Measurements from ENCODE around the gene KLF6.

KLF6 gene

DNA sequence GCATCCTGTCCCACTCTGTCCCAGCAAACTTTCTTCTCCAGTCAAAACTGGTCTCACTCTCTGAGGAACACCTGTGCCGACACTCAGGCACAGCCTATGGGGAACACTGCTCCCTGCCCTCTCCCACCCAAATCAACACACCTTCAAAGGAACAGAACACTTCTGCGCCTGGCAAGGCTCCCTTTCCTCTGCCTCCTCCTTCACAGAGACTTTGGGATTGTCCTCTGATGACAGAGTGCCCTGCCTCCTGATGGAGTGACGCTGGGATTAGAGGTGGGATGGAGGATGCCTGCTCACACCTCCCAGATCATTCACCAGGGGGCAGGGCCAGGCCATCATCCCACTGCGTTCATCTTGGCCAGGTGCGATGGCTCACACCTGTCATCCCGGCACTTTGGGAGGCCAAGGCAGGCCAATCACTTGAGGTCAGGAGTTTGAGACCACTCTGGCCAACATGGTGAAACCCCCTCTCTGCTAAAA, 26.5 kb downstream of the KLF6 start:
- DNase-seq (ENCODE audit: extremely low read depth in 1 of 2, low read depth in 1 of 2), result no peak

DNA sequence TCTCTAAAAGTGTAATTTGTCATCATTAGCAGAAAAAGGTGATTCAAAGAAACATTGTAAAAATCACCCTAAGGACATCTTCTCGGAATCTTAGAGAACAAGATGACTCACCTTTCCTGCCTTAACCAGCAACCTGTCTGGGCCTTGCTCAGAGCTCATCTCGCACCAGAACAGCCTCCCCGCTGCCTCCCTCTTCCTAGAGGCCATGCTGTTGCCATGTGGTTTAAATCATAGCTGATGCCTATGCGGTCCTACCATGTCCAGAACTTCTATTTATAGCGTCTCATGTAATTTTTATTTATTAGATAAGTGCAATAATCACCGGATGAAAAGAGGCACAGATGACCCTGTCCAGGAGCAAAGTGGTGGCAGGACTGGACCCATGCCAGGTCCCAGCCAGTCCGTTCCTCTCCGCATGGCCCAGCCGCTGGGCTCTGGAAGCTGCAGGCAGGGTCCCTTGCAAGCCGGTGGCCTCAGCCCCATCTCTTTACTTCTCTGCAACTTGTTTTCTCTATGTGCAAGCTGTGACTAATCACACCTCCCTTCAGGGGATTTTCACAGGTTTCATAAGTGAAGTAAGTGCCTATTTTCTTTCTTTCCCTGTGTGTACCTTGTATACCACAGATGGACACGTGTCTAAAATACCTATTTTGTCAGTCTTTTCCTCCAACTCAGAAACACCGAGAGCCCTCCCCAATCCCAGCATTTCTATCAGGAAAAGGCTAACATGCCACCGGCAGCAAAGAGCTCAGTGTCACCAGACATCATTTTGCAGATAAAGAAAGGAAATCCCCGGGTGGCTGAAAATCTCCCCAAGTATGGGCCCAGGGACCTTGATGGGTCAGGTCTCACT, 27.1 kb downstream of the KLF6 start:
- no peak for DNase-seq (ENCODE audit: extremely low read depth in 1 of 2, low read depth in 1 of 2)

DNA sequence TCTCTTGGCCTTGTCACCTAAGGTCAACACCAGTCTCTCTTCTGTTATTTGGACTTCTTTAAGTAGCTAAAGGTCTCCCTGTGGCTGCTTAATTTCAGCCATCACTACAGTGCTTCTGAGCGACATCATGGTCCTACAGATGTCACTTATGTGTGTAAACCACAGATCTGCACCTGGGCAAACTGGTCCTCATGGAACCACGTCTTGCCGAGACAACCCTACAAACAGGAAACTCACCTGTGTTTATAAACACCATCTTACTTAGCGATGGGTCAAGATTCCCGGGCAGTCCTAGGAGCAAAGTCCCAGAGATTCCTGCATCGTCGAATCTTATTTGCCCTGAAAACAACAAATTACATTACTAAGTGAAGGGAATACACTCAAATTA, 27.8 kb downstream of the KLF6 start:
- DNase-seq (ENCODE audit: extremely low read depth in 1 of 2, low read depth in 1 of 2), result no peak

DNA sequence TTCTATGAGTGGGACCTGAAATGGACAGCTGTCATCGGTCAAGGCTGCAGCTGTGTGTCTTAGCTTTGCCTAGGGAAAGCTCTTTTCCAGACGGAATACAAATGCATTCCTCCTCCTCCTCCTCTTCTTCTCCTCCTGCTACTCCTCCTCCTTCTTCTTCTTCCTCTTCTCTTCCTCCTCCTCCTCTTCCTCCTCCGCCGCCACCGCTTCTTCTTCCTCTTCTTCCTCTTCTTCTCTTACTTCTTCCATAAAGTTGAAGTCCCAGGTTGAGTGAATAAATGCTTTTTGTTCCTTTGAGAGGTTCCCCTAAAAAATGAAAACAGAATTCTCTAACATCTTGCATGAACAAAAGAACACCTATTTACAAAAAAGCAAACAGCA, 28.7 kb downstream of the KLF6 start:
- DNase-seq (ENCODE audit: extremely low read depth in 1 of 2, low read depth in 1 of 2), result no peak

DNA sequence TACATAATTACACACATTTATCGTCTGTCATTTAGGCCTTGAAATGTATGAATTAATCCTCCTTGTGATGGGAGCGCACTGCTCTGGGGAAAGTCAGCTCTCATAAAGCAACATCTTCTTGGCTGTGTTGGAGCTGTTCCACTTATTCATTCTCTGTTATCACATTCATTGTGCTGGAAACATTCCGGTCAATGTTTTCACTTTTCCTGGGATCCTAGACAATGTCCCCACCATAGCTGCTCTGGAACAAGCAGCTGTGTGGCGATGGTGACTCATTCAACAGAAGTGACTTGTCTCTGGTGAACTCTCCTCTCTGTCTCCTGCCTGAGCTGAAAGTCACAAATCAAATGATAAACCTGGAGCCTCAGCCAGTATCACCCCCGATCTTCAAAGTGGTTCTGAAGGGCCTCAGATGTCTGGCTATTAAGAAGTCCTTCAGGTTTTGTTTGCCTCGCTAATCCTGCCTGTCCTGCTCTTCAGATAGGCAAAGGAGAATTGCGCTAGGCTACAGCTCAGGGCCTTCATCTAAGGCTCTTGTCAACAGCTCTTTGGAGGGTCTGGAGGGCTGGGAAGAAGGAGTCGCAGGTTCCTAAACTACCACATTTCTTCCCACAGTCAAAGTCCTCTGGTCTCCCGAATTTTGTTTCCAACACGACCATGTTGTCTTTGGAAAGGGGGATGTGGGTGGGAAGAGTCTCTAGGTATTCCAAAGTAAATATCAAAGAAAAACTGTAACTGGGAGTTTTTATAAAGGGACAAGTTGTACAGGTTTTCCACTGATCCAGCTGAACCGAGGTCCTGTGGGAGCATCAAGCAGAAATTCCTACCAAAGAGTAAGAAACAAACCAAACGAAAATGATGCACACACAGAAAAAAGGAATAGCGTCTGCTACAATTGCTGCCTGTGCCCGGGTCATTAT, 29.3 kb downstream of the KLF6 start:
- no peak for DNase-seq (ENCODE audit: extremely low read depth in 1 of 2, low read depth in 1 of 2)

DNA sequence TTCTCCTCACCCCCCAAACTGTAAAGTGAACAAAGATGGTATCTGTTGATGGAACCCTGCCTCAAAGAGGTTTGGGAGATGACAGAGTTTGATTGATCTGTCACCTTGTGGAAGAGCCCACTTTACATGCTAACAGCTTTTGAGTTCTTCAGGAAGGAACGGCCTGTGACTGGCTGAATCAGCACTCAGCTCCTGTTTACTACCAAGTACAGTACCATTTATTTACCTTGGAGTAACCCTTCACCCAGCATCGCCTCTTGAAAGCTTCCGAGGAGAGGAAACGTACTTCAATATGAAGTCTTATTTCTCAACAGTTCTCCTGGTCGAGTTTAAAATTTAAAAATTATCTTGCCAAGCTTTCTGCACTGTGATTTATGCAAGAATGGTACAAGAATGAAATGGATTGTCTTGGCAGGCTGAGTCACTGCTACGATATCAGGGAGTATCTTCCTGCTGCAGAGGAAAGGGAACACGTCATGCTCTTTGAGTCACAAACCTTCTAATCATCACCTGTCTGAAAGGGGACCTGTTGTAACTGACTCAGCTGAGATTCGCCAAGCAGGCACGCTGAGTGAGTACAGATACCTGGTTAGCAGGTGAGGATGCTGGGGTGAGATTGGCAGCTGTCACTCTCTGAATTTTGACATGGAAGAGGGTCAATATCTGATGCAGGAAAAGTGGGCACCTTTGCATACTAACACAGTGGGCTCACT, 30.1 kb downstream of the KLF6 start:
- no peak for DNase-seq (ENCODE audit: extremely low read depth in 1 of 2, low read depth in 1 of 2)

DNA sequence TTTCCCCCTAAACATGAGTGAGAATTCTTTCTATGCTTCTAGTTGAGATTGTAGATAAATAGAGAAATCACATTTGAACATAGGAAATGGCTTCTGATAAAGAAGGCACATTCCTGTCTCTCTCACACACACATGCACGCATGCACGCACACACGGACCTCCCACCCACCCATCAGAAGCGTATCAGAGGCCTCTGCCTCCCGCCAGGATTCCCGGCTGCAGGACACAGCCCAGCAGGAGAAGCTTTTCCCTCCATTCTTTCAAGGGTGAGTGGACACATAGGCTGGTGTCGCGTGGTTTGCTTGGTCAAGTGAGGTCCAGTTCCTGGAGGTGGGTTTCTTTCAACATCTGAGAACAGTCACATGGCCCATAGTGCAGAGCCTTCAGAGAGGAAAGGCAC, 34.2 kb downstream of the KLF6 start:
- no peak for DNase-seq (ENCODE audit: extremely low read depth in 1 of 2, low read depth in 1 of 2)

DNA sequence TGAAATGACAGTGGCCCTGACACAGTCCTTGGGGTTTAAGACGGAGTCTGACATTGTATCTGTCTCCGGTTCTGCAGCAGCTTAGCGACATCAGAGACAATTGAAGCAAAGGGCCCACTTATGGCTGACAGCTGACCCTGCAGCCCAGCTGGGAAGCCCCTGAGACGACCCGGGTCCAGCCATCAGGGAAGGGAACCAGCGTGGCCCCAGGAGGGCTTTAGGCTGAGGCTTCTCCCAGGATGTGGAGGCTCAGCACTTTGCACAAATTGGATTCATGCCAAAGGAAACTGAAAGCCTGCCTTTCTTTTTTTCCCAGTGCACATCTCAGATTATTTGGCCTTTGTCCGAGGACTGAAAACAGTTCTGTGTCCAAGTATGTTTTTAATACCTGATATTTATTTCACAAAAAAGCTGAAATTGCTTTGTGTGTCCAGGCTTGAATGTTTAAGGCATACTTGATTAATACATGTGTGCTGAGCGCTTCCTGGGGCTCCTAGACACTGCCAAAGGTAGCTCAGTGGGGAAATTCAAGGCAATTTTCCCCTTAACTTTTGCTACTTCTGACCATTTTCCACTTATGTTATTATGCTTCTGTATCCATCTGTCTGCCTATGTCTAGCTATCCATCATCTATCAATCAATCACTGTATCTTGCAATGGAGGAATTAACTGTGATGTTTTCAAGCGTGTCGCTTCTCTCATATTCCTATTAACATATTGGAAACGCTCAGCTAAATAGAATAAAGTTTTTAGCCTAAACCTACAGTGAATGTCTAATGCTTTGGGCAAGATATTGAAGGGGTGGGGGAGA, 34.8 kb downstream of the KLF6 start:
- no peak for DNase-seq (ENCODE audit: extremely low read depth in 1 of 2, low read depth in 1 of 2)

DNA sequence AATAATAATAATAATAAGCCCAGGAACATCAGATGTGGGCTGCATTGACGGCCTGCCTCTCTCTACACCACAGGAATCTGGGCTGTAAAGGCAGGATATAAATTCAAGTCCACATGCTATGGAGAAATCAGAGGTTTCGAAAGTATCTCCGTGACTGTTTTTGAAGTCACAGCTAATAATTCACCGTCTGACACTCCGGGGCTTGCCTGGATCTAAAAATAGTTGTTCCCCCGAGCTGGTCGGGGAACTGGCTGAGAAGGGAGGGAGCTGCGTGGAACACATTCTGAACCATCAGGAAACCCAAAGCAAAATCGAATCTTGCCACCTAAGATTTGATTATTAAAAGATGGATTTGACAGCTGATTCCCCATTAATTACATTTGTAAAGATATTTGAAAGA, 35.4 kb downstream of the KLF6 start:
- DNase-seq (ENCODE audit: extremely low read depth in 1 of 2, low read depth in 1 of 2), result no peak

DNA sequence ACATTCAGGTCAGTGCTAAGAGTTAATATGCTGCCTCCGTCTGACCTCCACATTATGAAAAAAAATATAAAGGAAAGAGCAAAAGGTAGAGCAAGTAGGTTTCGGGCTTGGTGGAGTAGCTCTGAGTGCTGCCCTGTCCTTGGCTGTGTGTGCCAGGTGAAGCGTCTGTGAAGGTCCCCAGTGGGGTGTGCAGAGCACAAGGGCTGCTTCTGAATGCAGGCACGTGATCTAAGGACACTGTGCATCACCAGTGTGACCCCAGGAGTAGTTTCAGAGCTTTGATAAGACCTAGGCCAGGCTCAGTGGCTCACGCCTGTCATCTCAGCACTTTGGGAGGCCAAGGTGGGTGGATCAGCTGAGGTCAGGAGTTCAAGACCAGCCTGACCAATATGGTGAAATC, 36.0 kb downstream of the KLF6 start:
- DNase-seq (ENCODE audit: extremely low read depth in 1 of 2, low read depth in 1 of 2), result no peak

DNA sequence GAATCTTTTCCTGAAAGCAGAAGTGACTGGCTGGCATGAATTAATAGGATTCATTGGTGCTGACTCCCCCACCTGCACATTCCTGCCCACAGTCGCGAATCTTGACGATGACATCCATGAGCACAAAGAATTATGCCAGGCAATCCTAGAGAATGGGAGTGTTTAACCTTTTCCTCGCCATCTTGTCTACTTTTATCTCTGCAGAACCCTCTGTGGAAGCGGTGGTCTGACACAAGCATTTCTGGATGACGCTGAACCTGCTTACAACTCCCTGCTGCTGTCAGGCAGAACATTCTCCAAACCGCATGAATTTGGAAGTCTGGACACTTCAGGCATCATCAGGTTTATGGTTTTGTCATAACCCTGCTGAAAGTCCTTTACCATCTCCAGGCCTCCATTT, 36.5 kb downstream of the KLF6 start:
- DNase-seq (ENCODE audit: extremely low read depth in 1 of 2, low read depth in 1 of 2), result no peak

DNA sequence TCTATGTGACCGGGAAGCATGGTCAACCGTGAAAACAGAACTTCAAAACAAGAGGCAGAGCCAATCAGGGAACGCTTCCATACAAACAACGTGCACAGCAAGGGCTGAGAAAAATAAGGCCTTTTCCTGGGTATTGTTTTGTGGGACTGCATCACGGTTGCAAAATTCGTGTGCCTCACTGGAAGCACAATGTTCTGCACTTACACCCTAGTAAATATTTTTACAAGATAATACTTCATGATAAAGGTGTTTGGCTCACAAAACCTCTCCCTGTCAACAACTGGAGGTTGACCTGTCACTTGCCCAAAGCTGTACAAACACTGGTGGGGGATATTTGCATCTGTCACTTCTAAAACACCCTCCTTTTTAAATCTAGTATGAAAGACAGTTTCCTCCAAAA, 37.0 kb downstream of the KLF6 start:
- no peak for DNase-seq (ENCODE audit: extremely low read depth in 1 of 2, low read depth in 1 of 2)

DNA sequence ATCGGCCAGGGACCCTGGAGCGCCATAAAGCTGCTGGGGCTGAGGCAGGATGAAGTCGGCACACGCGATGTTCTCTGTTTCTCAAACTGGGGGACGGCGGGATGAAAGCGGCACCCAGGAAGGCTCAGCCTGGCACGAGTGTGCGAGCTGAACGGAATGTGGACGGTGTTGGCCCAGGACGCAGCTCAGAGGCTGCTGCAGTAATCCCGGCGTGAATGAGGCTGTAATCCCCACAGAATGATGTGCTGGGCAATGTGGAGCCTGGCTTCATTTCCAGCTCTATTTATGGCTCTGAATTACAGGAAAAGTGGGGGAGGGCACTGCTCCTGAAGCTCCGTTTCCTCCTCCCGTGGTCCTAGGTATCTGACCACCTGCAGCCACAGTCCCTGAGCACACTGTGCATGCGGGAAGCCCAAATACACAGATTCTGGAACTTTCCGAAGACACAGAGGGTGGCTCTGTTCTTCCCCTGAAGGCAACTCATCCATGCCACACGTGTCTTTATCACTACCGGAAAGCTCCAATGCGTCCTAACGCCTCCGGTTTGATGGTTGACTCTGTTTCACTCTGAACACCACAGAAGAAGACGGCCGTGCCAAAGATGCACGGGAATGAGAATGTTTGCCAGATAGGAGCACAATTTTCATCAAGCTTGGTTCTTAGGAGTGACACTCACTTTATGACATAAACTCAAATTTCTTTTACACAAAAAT, 37.6 kb downstream of the KLF6 start:
- DNase-seq (ENCODE audit: extremely low read depth in 1 of 2, low read depth in 1 of 2), result no peak

DNA sequence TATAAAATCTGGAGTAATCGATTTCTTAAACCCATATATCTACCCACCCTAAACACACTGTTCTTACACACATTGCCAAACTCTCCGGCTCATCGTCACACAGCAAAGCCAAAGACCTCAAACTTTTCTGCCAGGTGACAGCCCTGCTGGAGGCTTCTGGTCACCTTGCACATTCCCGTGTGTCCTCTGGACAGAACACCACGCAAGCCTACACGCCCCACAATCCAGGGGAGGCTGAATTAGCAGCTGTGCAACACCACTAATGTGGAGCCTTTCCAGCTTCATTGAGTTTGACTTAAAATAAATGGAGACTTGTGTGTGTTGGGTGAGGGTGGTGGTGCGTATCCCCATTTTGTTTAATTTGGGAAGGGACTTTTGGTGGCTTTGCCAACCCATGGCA, 38.4 kb downstream of the KLF6 start:
- DNase-seq (ENCODE audit: extremely low read depth in 1 of 2, low read depth in 1 of 2), result no peak

DNA sequence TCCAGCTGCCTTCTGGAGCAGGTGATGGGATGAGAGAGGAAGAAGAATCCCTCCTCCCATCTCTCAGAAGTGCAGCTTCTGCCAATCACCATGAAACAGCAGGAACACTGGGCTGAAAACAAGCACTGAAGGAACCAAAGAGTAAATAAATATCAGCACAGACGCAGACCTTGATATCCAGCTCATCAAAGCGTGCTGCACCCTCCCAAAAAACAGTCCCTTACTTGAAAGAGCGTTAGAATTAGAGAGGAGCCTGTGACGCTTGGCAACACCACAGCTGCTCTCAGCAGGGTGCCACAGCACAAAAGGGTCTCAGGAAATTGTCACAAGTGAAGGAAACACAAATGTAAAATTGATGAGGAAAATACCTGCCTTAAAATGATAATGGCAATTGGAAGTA, 39.5 kb downstream of the KLF6 start:
- no peak for DNase-seq (ENCODE audit: extremely low read depth in 1 of 2, low read depth in 1 of 2)

DNA sequence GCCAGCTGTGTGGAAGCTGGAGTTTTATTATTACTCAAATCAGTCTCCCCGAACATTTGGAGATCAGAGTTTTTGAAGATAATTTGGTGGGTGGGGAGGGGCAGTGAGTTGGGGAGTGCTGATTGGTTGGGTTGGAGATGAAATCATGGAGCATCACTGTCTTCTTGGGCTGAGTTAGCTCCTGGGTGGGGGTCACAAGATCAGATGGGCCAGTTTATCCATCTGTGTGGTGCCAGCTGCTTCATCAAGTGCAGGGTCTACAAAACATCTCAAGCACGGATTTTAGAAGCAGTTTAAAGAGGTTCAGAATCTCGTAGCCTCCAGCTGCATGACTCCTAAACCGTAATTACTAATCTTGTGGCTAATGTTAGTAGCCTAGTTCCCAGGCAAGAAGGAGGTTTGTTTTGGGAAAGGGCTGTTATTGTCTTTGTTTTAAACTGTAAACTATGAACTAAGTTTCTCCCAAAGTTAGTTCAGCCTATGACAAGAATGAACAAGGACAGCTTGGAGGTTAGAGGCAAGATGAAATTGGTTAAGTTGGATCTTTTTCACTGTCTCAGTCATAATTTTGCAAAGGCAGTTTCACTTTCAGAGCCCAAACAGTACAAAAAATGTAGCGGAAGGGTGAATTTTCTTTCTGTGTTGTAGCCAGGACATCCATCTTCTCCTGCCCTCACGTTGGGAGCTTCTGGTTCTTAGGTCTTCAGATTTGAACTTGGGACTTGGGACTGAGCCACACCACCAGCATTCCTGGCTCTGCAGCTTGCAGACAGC, 43.1 kb downstream of the KLF6 start:
- no peak for DNase-seq (ENCODE audit: extremely low read depth in 1 of 2, low read depth in 1 of 2)

DNA sequence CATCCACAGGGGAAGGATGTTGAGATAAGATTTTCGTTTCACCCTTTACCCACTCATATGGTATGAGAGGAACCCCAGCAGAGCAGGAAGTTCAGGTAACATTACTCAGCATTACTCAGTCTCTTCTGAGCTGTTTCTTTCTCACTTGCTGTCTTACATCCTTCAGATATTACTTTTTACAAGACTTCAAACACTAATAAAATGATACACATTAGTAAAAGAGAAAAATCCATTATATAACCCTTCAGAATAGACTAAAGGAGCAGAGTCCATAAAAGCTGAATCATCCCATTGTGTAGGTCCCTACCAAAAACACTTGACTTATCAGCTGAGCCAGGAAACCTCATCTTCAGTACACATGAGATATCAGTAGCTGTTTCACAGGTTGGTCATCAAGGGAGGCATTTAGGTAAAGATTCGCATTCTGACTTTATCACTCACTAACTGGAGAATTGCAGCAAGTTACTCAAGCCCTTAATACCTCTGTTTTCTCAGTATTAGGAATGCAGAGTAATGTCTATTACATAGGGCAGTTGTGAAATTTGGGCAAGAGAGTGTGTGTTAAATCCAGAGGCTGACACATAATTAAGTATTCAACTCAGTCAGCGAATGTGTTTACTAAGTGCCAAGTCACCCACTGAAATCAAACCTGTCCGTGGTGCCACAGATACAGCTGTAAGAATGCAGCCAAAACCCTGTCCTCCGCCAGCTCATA, 44.7 kb downstream of the KLF6 start:
- DNase-seq (ENCODE audit: extremely low read depth in 1 of 2, low read depth in 1 of 2), result no peak

DNA sequence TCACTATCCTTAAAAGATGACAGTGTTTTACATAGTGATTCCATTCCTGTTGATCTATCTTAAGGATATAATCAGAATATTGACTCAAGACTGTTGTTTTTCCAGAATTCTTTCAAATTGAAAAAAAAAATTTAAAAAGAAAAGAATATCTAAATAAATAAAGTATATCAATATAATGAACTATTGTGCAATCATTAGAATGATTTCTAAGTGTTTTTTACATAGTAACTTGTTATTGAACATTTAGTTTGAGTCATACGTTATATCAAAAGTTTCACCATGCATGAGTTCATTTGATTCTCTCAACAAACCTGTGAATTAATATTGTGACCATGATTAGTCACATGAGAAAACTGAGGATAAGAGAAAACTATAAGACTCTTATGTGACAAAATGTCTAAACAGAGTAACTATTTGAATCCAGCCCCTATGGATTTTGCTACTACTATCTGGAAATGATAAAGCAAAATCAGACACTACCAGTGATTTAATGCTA, 46.1 kb downstream of the KLF6 start:
- DNase-seq (ENCODE audit: extremely low read depth in 1 of 2, low read depth in 1 of 2), result no peak

Measured in activated CD8-positive, alpha-beta memory T cell treated with anti-CD3 and anti-CD28 coated beads for 1 hour (primary cell).